IPS-18c (cell line): ENCODE results near the gene PLA2G5.
"Not testable (repeated sequence)": the region's sequence is repeated elsewhere in the genome, so short reads cannot be mapped to it uniquely, and the experiment has no call there.

Experiments used
- H3K4me3 ChIP-seq: 2 replicates; pipeline ENCODE4 v1.7.0; 2013; ENCODE audit warnings: low read depth, mild to moderate bottlenecking, low read length, moderate library complexity; ENCODE audit not compliant: insufficient read depth
- H3K9me3 ChIP-seq: one replicate; pipeline ENCODE4 v1.6.1; 2013; ENCODE audit warnings: mild to moderate bottlenecking, low read length, moderate library complexity; ENCODE audit not compliant: control insufficient read depth, insufficient read depth

The PLA2G5 gene

GRCh38 chr1:20126041-20126805 lies 56.2 kb downstream of the PLA2G5 start:
- no peak overlapping the region for H3K4me3 ChIP-seq

GRCh38 chr1:20126806-20127440 lies 56.9 kb downstream of the PLA2G5 start:
- Histone ChIP-seq H3K4me3 (no peak overlapping the region), H3K9me3 (no peaks in the 10 kb centered on the region)

More at GRCh38 chr1:20126041-20126805, 56.2 kb downstream of the PLA2G5 start:
- H3K9me3 ChIP-seq, result no peaks in the 10 kb centered on the region

DNA sequence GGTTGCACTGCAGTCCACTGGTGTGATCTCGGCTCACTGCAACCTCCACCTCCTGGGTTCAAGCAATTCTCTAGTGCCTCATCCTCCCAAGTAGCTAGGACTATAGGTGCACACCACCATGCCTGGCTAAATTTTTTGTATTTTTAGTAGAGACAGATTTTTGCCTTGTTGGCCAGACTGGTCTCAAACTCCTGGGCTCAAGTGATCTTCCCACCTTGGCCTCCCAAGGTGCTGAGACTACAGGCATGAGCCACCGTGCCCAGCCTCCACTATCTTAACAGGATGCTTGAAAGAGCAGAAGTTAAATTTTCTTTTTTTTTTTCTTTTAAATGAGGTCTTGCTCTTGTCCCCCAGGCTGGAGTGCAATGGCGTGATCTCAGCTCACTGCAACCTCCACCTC lies 60.5 kb downstream of the PLA2G5 start:
- not testable (repeated sequence) for H3K9me3 ChIP-seq, H3K4me3 ChIP-seq

DNA sequence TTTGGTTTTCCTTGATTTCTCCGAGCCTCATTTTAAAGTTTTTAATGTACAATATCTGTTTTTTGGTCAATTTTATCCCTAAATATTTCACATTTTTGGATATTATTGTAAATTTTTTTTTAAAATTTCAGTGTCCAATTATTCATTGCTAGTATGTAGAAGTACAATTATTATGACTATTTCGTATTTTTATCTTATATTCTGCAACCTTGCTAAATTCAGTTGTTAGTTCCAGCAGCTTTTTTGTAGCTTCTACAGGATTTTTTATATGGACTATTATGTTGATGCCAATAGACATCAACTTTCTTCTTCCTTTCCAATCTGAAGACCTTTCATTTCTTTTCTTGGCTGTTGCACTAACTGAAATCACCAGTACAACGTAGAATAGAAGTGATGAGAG lies 65.0 kb downstream of the PLA2G5 start:
- peaks cover 3% of the 10 kb centered on the region for H3K9me3 ChIP-seq
- no peak overlapping the region for H3K4me3 ChIP-seq

DNA sequence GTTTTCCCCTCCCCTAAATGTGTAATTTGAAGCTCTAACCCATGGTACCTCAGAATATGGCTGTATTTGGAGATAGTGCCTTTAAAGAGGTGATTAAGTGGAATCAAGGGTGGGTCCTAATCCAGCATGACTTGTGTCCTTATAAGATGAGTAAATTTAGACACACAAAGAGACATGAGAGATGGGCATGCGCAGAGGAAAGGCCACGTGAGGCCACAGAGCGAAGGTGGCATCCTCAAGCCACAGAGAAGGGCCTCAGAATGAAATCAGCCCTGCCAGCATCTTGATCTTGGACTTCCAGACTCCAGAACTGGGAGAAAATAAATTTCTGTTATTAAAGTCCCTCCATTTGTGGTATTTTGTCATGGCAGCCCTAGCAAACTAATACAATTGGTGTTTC lies 66.3 kb downstream of the PLA2G5 start:
- H3K4me3 ChIP-seq, result no peak overlapping the region
- peaks cover 3% of the 10 kb centered on the region for H3K9me3 ChIP-seq

GRCh38 chr1:20137055-20137454 lies 67.1 kb downstream of the PLA2G5 start:
- peaks cover 3% of the 10 kb centered on the region for H3K9me3 ChIP-seq
- no peak overlapping the region for H3K4me3 ChIP-seq

GRCh38 chr1:20137604-20138003 lies 67.6 kb downstream of the PLA2G5 start:
- H3K4me3 ChIP-seq, result no peak overlapping the region
- H3K9me3 ChIP-seq, result peaks cover 3% of the 10 kb centered on the region

- Histone ChIP-seq H3K4me3 (no peak overlapping the region), H3K9me3 (peaks cover 6% of the 10 kb centered on the region)
Observed at GRCh38 chr1:20138346-20138745, 68.4 kb downstream of the PLA2G5 start.

DNA sequence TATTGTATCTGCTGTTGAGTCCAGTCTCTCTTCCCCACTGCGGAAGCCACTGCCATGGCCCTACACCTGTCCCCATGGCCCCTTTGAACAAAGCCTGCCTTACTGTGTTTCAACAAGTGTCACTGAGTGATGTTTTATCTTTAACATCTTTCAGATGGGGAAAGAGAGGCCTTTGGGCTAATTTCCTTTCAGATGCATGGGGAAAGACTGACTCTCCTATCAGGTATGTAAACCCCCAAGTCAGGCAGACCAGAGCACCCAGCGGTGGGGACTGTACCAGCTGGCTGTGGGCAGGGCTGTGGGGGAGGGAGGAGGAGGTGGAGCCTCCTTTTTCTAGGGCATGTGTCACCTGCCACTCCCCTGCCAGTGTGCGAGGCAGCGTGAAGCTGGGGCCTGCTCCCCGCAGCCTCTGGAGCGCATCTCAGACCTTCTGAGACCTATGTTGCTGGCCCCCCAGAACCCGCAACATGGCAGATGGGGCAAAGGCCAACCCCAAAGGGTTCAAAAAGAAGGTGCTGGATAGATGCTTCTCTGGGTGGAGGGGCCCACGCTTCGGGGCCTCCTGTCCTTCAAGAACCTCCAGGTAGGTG lies 69.1 kb downstream of the PLA2G5 start, which contains the start of gene PLA2G2F:
Gene PLA2G2F, plus strand, starts transcription at position 363 of the 590 bp plus-strand sequence. Its CDS starts 105 bp downstream, at position 468.
- H3K4me3 ChIP-seq, result no peak within 1 kb of the TSS
- H3K9me3 ChIP-seq, result peaks cover 6% of the 10 kb centered on the region

DNA sequence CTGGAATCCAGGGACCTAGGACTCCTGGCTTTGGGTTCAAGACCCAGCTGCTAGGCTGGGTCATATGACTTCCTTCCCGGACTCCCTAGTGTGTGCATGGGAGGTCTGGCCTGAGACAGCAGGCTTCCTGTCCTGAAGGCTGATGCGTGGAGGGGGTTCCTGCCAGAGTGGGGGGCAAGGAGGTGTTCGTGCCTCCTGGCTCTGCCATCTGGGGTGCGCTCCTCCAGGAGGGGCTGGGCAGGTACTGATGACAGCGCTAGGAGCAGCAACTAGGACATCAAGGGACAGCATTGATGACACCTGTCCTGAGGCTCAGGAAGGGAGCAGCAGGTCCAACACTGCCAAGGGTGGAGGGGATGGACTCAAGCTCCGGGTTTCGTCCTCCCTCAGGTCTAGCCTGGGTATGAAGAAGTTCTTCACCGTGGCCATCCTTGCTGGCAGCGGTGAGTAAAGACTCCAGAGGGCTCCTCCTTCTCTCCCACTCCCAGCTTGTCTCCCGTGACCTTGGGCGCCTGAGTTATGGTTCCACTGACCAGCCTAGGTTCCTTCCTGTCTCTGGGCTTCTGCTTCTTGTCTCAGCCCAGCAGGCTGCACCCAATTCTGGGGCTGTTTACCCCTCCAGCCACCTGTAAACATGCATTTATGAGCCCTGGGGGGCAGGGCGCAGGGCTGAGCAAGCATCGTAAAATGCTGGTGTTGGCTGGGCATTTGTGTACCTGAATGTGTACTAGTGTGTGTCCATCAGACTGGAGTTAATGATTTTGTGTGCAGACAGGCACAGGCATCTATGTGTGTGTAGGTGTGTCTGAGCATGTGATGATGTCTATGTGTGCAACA lies 70.0 kb downstream of the PLA2G5 start:
- Histone ChIP-seq H3K9me3 (peaks cover 6% of the 10 kb centered on the region), H3K4me3 (no peak overlapping the region)

DNA sequence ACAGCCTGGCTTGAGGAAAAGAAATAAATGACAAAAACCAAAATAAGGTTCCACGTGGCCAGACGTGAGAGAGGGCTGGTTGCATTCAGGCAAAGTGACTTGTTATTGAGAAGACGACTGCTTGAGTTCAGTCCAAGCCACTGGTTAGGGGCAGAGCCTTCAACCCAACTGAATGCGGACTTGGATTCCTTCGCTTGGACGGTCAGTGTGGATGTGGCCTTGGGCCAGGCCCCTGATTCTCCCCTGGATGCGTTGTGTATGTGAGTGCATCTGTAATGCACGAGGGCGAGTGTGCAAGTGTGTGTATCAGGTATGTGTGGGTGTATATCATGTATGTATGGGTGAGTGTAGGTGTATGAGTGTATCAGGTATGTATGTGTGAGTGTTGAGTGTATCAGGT lies 71.0 kb downstream of the PLA2G5 start:
- no peak overlapping the region for H3K4me3 ChIP-seq
- peaks cover 6% of the 10 kb centered on the region for H3K9me3 ChIP-seq

DNA sequence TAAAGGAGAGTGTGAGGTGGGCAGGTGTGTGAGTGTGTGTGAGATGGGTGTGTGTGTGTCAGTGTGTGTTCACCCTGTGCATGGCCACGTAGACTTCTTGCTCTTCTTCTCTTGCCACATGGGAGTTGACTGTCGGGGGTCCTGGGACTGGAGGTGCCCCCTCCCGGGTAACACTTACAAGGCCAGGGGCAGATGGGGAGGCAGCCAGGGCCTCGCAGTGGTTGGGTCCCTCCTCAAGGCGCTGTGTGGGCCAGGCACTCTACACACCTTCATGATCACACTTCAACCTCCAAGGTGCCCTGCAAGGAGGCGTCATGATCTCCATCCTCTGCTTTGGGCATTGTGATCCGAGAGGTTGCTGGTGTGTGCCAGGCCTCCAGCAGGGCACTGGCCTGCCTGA lies 71.5 kb downstream of the PLA2G5 start:
- Histone ChIP-seq H3K9me3 (peaks cover 6% of the 10 kb centered on the region), H3K4me3 (no peak overlapping the region)
